Smooth muscle cell (in vitro differentiated cells): Measurements from ENCODE around the gene HOXB5. TPM values are rescaled to one million over a fixed set of nuclear protein-coding genes. Genes with fewer than 3 reads are reported as not detected.

Source experiments
- DNase-seq: peaks from one replicate; lab custom pipeline; 2025; ENCODE audit not compliant: unreplicated experiment; lab: John Stamatoyannopoulos, UW
- H2AFZ ChIP-seq: fragments of 200-600 bp; sonication (generic); 2 replicates; pipeline ENCODE4 v1.6.0; 2016; ENCODE audit warnings: antibody characterized with exemption, low read depth, mild to moderate bottlenecking
- H3F3A ChIP-seq: fragments of 200-600 bp; sonication (generic); 2 replicates; pipeline ENCODE4 v1.6.0; 2017; ENCODE audit warnings: antibody characterized with exemption, low read depth
- H3K27ac ChIP-seq: fragments of 200-600 bp; sonication (generic); 2 replicates; pipeline ENCODE4 v1.5.1; 2016; ENCODE audit warnings: low read depth, mild to moderate bottlenecking
- H3K27me3 ChIP-seq: fragments of 200-600 bp; sonication (generic); 2 replicates; pipeline ENCODE4 v1.6.1; 2016; ENCODE audit warnings: low read depth, mild to moderate bottlenecking
- H3K36me3 ChIP-seq: fragments of 200-600 bp; sonication (generic); 2 replicates; pipeline ENCODE4 v1.5.1; 2016; ENCODE audit warnings: low read depth
- H3K4me1 ChIP-seq: fragments of 200-600 bp; sonication (generic); 2 replicates; pipeline ENCODE4 v1.5.1; 2016; ENCODE audit warnings: low read depth
- H3K4me2 ChIP-seq: fragments of 200-600 bp; sonication (generic); 2 replicates; pipeline ENCODE4 v1.6.0; 2016; ENCODE audit warnings: mild to moderate bottlenecking
- H3K4me3 ChIP-seq: fragments of 200-600 bp; sonication (generic); 2 replicates; pipeline ENCODE4 v1.5.1; 2016; ENCODE audit warnings: mild to moderate bottlenecking
- H3K79me2 ChIP-seq: fragments of 200-600 bp; sonication (generic); 2 replicates; pipeline ENCODE4 v1.6.0; 2016; ENCODE audit warnings: low read depth, mild to moderate bottlenecking
- H3K9ac ChIP-seq: fragments of 200-600 bp; sonication (generic); 2 replicates; pipeline ENCODE4 v1.6.0; 2016; ENCODE audit warnings: low read depth
- H3K9me3 ChIP-seq: fragments of 200-600 bp; sonication (generic); replicated peaks from 2 replicates; pipeline ENCODE4 v1.5.1; 2016; ENCODE audit warnings: low read depth
- H4K20me1 ChIP-seq: fragments of 200-600 bp; sonication (generic); 2 replicates; pipeline ENCODE4 v1.6.0; 2016; ENCODE audit warnings: low read depth
- WGBS: methylation state at CpG from one replicate; pipeline ENCODE4 v1.1.7; 2016; ENCODE audit warnings: low lambda C conversion rate; 5-methylcytosine and 5-hydroxymethylcytosine counted together
- polyA plus RNA-seq: library from polyadenylated mRNA; unstranded; fragments of >200 nt; fragmentation: Nextera tagmentation; extraction: Ambion mirVana; gene quantifications from 2 replicates; pipeline ENCODE4 v1.2.1, GENCODE V29; 2016
- total RNA-seq: library from RNA; depleted of rRNA; stranded (reverse); fragments of >200 nt; gene quantifications from 2 replicates; pipeline ENCODE4 v1.2.3, GENCODE V29; 2014
- TF ChIP-seq, protein P1 (sequence below): fragments of 200-600 bp; sonication (generic); IDR thresholded peaks from 2 replicates; pipeline ENCODE4 v1.5.1; 2017; ENCODE audit warnings: borderline replicate concordance, mild to moderate bottlenecking, antibody characterized with exemption; ENCODE audit not compliant: insufficient read depth, poor library complexity, severe bottlenecking

Gene HOXB5
- total and polyA plus RNA-seq, 2 experiments from 2014 or later, result 0.49 to 1.8 TPM

GRCh38 chr17:48552466-48553189, 41.0 kb downstream of the HOXB5 start:
- Histone ChIP-seq H3K79me2 (peaks cover 17% of the 10 kb centered on the region), H4K20me1 (peaks cover 48% of the 10 kb centered on the region), H3K9ac (no peak overlapping the region), H3F3A (peaks cover 14% of the 10 kb centered on the region), H3K36me3 (no peaks in the 10 kb centered on the region), H3K27me3 (peaks cover 51% of the 10 kb centered on the region), H3K4me3 (no peak overlapping the region), H2AFZ (no peak overlapping the region), H3K4me1 (no peaks in the 10 kb centered on the region), H3K9me3 (no peaks in the 10 kb centered on the region), H3K27ac (no peak overlapping the region), H3K4me2 (no peak overlapping the region)
- DNase-seq, result no peak
- TF ChIP-seq, protein P1, sequence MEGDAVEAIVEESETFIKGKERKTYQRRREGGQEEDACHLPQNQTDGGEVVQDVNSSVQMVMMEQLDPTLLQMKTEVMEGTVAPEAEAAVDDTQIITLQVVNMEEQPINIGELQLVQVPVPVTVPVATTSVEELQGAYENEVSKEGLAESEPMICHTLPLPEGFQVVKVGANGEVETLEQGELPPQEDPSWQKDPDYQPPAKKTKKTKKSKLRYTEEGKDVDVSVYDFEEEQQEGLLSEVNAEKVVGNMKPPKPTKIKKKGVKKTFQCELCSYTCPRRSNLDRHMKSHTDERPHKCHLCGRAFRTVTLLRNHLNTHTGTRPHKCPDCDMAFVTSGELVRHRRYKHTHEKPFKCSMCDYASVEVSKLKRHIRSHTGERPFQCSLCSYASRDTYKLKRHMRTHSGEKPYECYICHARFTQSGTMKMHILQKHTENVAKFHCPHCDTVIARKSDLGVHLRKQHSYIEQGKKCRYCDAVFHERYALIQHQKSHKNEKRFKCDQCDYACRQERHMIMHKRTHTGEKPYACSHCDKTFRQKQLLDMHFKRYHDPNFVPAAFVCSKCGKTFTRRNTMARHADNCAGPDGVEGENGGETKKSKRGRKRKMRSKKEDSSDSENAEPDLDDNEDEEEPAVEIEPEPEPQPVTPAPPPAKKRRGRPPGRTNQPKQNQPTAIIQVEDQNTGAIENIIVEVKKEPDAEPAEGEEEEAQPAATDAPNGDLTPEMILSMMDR, result no peak
- WGBS, result 55% methylated on average over 7 of the region's 11 CpGs

DNA sequence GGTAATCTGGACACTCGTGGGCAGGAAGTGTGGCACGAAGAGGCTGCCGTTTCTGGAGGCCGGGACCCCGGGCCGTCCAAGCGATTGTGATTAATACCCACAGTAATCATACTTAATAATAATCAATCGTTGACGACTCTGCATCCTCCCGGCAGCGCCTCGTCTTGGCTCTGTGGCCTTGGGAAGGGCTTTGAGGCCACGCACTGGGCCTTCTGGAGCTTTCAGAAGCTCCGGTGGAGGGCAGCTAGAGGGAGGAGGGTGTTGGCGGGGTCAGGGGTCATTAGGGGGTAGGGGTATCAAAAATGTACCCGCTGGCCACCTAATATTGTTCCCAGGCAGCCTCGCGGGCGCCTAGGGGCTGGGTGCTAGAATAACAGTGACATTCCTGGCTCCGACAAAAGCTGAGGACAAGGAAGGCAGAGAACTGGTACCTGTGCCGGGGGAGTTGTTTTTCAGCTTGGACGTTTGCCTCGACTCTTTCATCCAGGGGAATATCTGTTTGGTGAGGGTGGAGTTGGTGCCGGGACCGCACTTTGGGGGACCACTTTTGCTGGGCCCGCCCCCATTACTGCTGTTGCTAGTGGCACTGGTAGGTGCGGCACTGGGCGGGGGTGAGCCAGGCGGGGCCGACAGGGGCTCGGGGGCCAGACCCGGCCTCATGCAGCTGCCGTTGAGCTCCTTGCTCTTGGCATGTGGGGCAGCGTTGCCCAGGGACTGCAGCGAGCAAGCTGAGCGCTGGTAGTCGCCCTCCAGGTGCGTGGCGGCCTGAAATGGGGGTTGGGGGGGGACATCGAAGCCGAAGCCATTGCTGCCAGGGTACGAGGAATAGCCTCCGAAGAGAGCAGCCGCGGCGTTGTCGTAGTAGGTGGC, 41.7 kb downstream of the HOXB5 start:
- H3F3A ChIP-seq, result peaks cover 14% of the 10 kb centered on the region
- no peak for DNase-seq
- H3K4me2 ChIP-seq, result no peak overlapping the region
- no peaks in the 10 kb centered on the region for H3K36me3 ChIP-seq
- H3K79me2 ChIP-seq, result peaks cover 17% of the 10 kb centered on the region
- H3K27me3 ChIP-seq, result peaks cover 51% of the 10 kb centered on the region
- no peak overlapping the region for H3K9ac ChIP-seq
- no peak overlapping the region for H3K4me3 ChIP-seq
- peaks cover 40% of the 10 kb centered on the region for H4K20me1 ChIP-seq
- TF ChIP-seq, protein P1, result no peak
- no peak overlapping the region for H3K27ac ChIP-seq
- no peak overlapping the region for H2AFZ ChIP-seq
- H3K4me1 ChIP-seq, result no peaks in the 10 kb centered on the region
- 63% methylated on average over 42 of the region's 47 CpGs for WGBS
- H3K9me3 ChIP-seq, result no peaks in the 10 kb centered on the region

- H3K4me1 ChIP-seq, result no peaks in the 10 kb centered on the region
- H3K79me2 ChIP-seq, result peaks cover 14% of the 10 kb centered on the region
Observed at GRCh38 chr17:48551214-48551555, 42.4 kb downstream of the HOXB5 start.

More at GRCh38 chr17:48551214-48551555, 42.4 kb downstream of the HOXB5 start:
- TF ChIP-seq, protein P1, result no peak
- Histone ChIP-seq H3K4me2 (peak overlapping the region; percentile 65), H3F3A (peaks cover 20% of the 10 kb centered on the region), H3K9me3 (no peaks in the 10 kb centered on the region), H3K27me3 (peaks cover 51% of the 10 kb centered on the region), H2AFZ (no peak overlapping the region), H3K9ac (no peak overlapping the region), H4K20me1 (peaks cover 33% of the 10 kb centered on the region), H3K27ac (no peak overlapping the region), H3K36me3 (no peaks in the 10 kb centered on the region), H3K4me3 (no peak overlapping the region)
- DNase-seq, result no peak
- 60% methylated on average over 16 of the region's 19 CpGs for WGBS
